A549 (cell line): Measurements from ENCODE around the gene CTRL. TPM values are rescaled to one million over a fixed set of nuclear protein-coding genes. Genes with fewer than 3 reads are reported as not detected.

Source experiments
- ATAC-seq, 2 experiments: fragments of 200-7000 bp in 1 of 2; fragments of >200 bp in 1 of 2; cut with Nextera tagmentation in 1 of 2; cut with Tn5 transposase in 1 of 2; 3 replicates each; pipeline versions ENCODE4 v1.8.0 to v1.9.1; 2018 to 2020; ENCODE audit warnings: mild to moderate bottlenecking in 1 of 2, moderate library complexity in 1 of 2
- CTCF ChIA-PET: fragments of 300-600 bp; sonication (Branson Sonifier 250); formaldehyde crosslinking; extraction: SDS; loops from one replicate; lab custom pipeline; 2021; ENCODE audit warnings: antibody characterized with exemption, inconsistent platforms; lab: Yijun Ruan, JAX
- POLR2A ChIA-PET: fragments of 350-600 bp; formaldehyde crosslinking; extraction: SDS; loops from one replicate; lab custom pipeline; 2021; ENCODE audit warnings: antibody characterized with exemption, inconsistent platforms; lab: Yijun Ruan, JAX
- DNase-seq, 2 experiments: peaks; one replicate each; pipeline versions ENCODE4 v3.0.0 to v3.0.0-alpha.2; 2011 to 2016; ENCODE audit warnings: low read depth in 1 of 2, low spot score in 1 of 2
- FAIRE-seq: peaks from 2 replicates; lab custom pipeline; 2011; peaks lifted over from hg19 to GRCh38; lab: Jason Lieb, UNC
- H3K27ac ChIP-seq, 2 experiments: fragments of >200 bp; sonication (Bioruptor Twin); formaldehyde crosslinking; 3 replicates each; pipeline ENCODE4 v1.5.1; 2016 to 2017
- H3K4me1 ChIP-seq: fragments of >200 bp; sonication (Bioruptor Twin); formaldehyde crosslinking; 3 replicates; pipeline ENCODE4 v1.6.1; 2016
- H3K4me2 ChIP-seq: fragments of >200 bp; sonication (Bioruptor Twin); formaldehyde crosslinking; 3 replicates; pipeline ENCODE4 v1.6.1; 2016
- H3K4me3 ChIP-seq: fragments of >200 bp; sonication (Bioruptor Twin); formaldehyde crosslinking; 3 replicates; pipeline ENCODE4 v1.5.1; 2016
- H3K9me3 ChIP-seq: fragments of >200 bp; sonication (Bioruptor Twin); formaldehyde crosslinking; 3 replicates; pipeline ENCODE4 v1.6.1; 2016
- BHLHE40 ChIP-seq: IDR thresholded peaks from 2 replicates; pipeline ENCODE4 v1.6.1; 2012; ENCODE audit warnings: low read depth, low read length, inconsistent platforms
- CHD4 ChIP-seq: fragments of 200-600 bp; sonication (generic); IDR thresholded peaks from 2 replicates; pipeline ENCODE4 v1.6.1; 2016; ENCODE audit warnings: antibody characterized with exemption, mild to moderate bottlenecking, borderline replicate concordance
- EHMT2 ChIP-seq: fragments of 200-600 bp; sonication (generic); IDR thresholded peaks from 2 replicates; pipeline ENCODE4 v1.6.1; 2016; ENCODE audit warnings: antibody characterized with exemption, low read depth, mild to moderate bottlenecking, moderate library complexity
- EP300 ChIP-seq, 2 experiments: fragments of >200 bp; sonication (Bioruptor Twin); formaldehyde crosslinking; IDR thresholded peaks; 2 replicates in 1 of 2; 3 replicates in 1 of 2; pipeline ENCODE4 v1.6.1; 2016 to 2017
- FOSL2 ChIP-seq, 2 experiments: fragments of 450-650 bp in 1 of 2; fragments of >200 bp in 1 of 2; sonication (Bioruptor Twin) in 1 of 2; formaldehyde crosslinking; IDR thresholded peaks; 2 replicates each; pipeline versions ENCODE4 v1.5.0 to v1.6.1; 2016 to 2020; ENCODE audit warnings: mild to moderate bottlenecking in 1 of 2, moderate library complexity in 1 of 2
- HDAC2 ChIP-seq: fragments of 200-600 bp; sonication (generic); IDR thresholded peaks from 2 replicates; pipeline ENCODE4 v1.6.1; 2016
- HEYL ChIP-seq: fragments of 250-450 bp; sonication (Bioruptor Pico); IDR thresholded peaks from 2 replicates; pipeline ENCODE4 v1.8.0; 2021; ENCODE audit warnings: mild to moderate bottlenecking, moderate library complexity
- HOXB5 ChIP-seq: fragments of 250-450 bp; sonication (Bioruptor Pico); IDR thresholded peaks from 2 replicates; pipeline ENCODE4 v1.5.0; 2020; ENCODE audit warnings: mild to moderate bottlenecking, moderate library complexity
- JUNB ChIP-seq: fragments of >200 bp; sonication (Bioruptor Twin); formaldehyde crosslinking; IDR thresholded peaks from 2 replicates; pipeline ENCODE4 v1.6.1; 2016
- KDM1A ChIP-seq: fragments of 200-600 bp; sonication (generic); IDR thresholded peaks from 2 replicates; pipeline ENCODE4 v1.6.1; 2016; ENCODE audit warnings: low read depth, mild to moderate bottlenecking
- MYC ChIP-seq: IDR thresholded peaks from 2 replicates; pipeline ENCODE4 v1.6.1; 2012; ENCODE audit warnings: mild to moderate bottlenecking, inconsistent platforms, low read length, improper control_type of control experiment, borderline replicate concordance
- NR3C1 ChIP-seq: fragments of >200 bp; sonication (Bioruptor Twin); formaldehyde crosslinking; IDR thresholded peaks from 3 replicates; pipeline ENCODE4 v1.6.1; 2017
- POLR2AphosphoS2 ChIP-seq: conservative IDR thresholded peaks from 2 replicates; pipeline ENCODE4 v1.6.1; 2012; ENCODE audit warnings: low read length, improper control_type of control experiment, inconsistent platforms
- RCOR1 ChIP-seq: fragments of 150-350 bp; IDR thresholded peaks from 2 replicates; pipeline ENCODE4 v1.6.1; 2014; ENCODE audit warnings: antibody characterized with exemption, low read length, low read depth
- RFX5 ChIP-seq: fragments of 450-650 bp; IDR thresholded peaks from 2 replicates; pipeline ENCODE4 v1.7.1; 2014; ENCODE audit warnings: antibody characterized with exemption, mild to moderate bottlenecking, moderate library complexity
- SREBF2 ChIP-seq: fragments of 450-650 bp; IDR thresholded peaks from 2 replicates; pipeline ENCODE4 v1.6.1; 2014; ENCODE audit warnings: mild to moderate bottlenecking, moderate library complexity
- TP53 ChIP-seq: fragments of 250-450 bp; sonication (Bioruptor Pico); IDR thresholded peaks from 2 replicates; pipeline ENCODE4 v1.5.0; 2021; ENCODE audit warnings: mild to moderate bottlenecking, moderate library complexity
- ZNF302 ChIP-seq: fragments of 250-450 bp; sonication (Bioruptor Pico); IDR thresholded peaks from 2 replicates; pipeline ENCODE4 v1.9.0; 2021; ENCODE audit warnings: inconsistent platforms, mild to moderate bottlenecking, moderate library complexity
- WGBS: methylation state at CpG from one replicate; pipeline ENCODE4 v1.1.6; 2017; ENCODE audit errors: missing lambda C conversion rate; 5-methylcytosine and 5-hydroxymethylcytosine counted together
- polyA plus RNA-seq, 4 experiments: library from polyadenylated mRNA; depleted of rRNA in 3 of 4; stranded (reverse); fragments of >200 nt; fragmentation: RNase III in 1 of 4; extraction: RNeasy Plus Mini Kit Qiagen cat#74134 plus additional on column Dnase treatment in 1 of 4; gene quantifications; 2 replicates in 3 of 4; 3 replicates in 1 of 4; pipeline ENCODE4 v1.2.3, GENCODE V29; 2011 to 2017
- TF ChIP-seq, protein P1 (sequence below): fragments of 250-450 bp; sonication (Bioruptor Pico); IDR thresholded peaks from 2 replicates; pipeline ENCODE4 v1.5.0; 2020; ENCODE audit warnings: low read depth, mild to moderate bottlenecking, moderate library complexity
- TF ChIP-seq, protein P2 (sequence below): fragments of 150-350 bp; IDR thresholded peaks from 2 replicates; pipeline ENCODE4 v1.6.1; 2014; ENCODE audit warnings: low read depth, mild to moderate bottlenecking, low read length
- TF ChIP-seq, protein P3 (sequence below): fragments of 200-600 bp; sonication (generic); IDR thresholded peaks from 2 replicates; pipeline ENCODE4 v1.6.1; 2016; ENCODE audit warnings: antibody characterized with exemption, mild to moderate bottlenecking, moderate library complexity
- TF ChIP-seq, protein P4 (sequence below): IDR thresholded peaks from 2 replicates; pipeline ENCODE4 v1.6.1; 2012; ENCODE audit warnings: low read depth, borderline replicate concordance

Gene CTRL
- polyA plus RNA-seq, 2 of the 4 experiments (the other 2 are of a cell fraction), result 0.92 to 3.6 TPM

DNA sequence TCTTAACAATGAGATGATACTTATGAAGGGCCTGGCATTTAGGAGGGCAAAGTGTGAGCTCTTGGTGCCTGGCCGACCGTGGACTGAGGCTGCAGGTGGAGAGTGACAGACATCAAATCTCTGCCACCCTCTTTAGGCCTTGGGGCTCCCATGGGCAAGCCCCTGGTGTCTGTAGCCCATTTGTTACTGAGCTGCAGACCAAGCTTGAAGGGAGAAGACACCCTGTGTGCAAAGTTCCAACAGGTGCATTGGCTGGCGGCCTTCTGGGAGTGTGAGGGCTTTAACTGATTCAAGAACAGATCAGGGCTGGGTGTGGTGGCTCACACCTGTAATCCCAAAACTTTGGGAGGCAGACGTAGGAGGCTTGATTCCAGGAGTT lies 789 bp upstream of the CTRL start:
- Histone ChIP-seq H3K27ac (no peak overlapping the region), H3K4me3 (no peak overlapping the region), H3K4me2 (no peak overlapping the region), H3K4me1 (peaks cover 16% of the 10 kb centered on the region; the same call in 2 of the 3 replicates), H3K9me3 (no peaks in the 10 kb centered on the region)
- ChIA-PET CTCF (interaction anchor here (0.6 to 22.2 kb wide), 10 partner anchors 10 to 439 kb away, joined by 3 to 370 read pairs (median 6); partner anchors contain the start of genes EDC4 and NRN1L), POLR2A (no interaction called here)
- WGBS, result 81% methylated on average over 4 of the region's 4 CpGs
- no peak for ATAC-seq
- TF ChIP-seq BHLHE40 (no peak), MYC (no peak), HEYL (CRISPR knock-in tag) (no peak), JUNB (no peak)
- TF ChIP-seq, protein P1, sequence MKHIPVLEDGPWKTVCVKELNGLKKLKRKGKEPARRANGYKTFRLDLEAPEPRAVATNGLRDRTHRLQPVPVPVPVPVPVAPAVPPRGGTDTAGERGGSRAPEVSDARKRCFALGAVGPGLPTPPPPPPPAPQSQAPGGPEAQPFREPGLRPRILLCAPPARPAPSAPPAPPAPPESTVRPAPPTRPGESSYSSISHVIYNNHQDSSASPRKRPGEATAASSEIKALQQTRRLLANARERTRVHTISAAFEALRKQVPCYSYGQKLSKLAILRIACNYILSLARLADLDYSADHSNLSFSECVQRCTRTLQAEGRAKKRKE (CRISPR knock-in tag), result no peak
- no peak for FAIRE-seq
- DNase-seq, result no peak

DNA sequence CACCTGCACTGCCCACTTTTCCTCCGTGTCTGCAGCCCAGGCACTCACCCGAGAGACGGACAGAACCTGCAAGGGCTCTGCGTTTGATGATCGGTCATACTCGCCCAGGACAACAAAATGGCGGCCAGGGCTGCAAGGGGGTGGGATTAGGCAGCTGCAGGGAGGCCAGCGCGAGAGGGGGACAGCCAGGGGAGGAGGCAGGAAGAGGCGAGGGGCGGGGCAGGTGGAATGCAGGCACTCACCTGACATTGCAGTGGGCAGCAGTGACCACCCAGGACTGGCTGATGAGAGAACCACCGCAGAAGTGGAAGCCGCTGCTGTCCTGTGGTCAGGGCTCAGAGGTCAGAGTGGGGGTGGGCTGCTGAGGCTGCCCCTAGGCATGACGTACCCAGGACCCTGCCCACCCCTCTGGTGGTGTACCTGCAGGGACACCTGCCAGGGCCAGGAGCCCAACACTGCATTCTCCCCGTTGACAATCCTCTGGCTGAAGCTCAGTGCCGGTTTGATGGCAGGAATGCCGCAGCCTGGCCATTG lies 917 bp downstream of the CTRL start:
- no peak for DNase-seq
- no peak overlapping the region for H3K4me3 ChIP-seq
- CTCF ChIA-PET, result interaction anchor here (0.9 to 22.2 kb wide), 9 partner anchors 11 to 449 kb away, joined by 3 to 370 read pairs (median 4); partner anchors contain the start of genes EDC4 and NRN1L
- 84% methylated on average over 8 of the region's 17 CpGs for WGBS
- H3K4me1 ChIP-seq, result peaks cover 9% of the 10 kb centered on the region; the same call in 1 of the 3 replicates
- no peaks in the 10 kb centered on the region for H3K9me3 ChIP-seq
- TF ChIP-seq NR3C1 (no peak), KDM1A (no peak), CHD4 (no peak), HDAC2 (no peak), TP53 (CRISPR knock-in tag) (no peak), RCOR1 (no peak), BHLHE40 (no peak), POLR2AphosphoS2 (no peak), FOSL2 (IDR thresholded peaks at IDR 0.05) (no peak), FOSL2 (CRISPR knock-in tag; IDR thresholded peaks at IDR 0.05) (no peak), HOXB5 (CRISPR knock-in tag) (no peak), ZNF302 (CRISPR knock-in tag) (no peak), EHMT2 (no peak), SREBF2 (no peak), RFX5 (no peak), HEYL (CRISPR knock-in tag) (no peak), EP300 (IDR thresholded peaks at IDR 0.05) (no peak)
- TF ChIP-seq, protein P2, sequence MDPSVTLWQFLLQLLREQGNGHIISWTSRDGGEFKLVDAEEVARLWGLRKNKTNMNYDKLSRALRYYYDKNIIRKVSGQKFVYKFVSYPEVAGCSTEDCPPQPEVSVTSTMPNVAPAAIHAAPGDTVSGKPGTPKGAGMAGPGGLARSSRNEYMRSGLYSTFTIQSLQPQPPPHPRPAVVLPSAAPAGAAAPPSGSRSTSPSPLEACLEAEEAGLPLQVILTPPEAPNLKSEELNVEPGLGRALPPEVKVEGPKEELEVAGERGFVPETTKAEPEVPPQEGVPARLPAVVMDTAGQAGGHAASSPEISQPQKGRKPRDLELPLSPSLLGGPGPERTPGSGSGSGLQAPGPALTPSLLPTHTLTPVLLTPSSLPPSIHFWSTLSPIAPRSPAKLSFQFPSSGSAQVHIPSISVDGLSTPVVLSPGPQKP, result no peak
- TF ChIP-seq, protein P3, sequence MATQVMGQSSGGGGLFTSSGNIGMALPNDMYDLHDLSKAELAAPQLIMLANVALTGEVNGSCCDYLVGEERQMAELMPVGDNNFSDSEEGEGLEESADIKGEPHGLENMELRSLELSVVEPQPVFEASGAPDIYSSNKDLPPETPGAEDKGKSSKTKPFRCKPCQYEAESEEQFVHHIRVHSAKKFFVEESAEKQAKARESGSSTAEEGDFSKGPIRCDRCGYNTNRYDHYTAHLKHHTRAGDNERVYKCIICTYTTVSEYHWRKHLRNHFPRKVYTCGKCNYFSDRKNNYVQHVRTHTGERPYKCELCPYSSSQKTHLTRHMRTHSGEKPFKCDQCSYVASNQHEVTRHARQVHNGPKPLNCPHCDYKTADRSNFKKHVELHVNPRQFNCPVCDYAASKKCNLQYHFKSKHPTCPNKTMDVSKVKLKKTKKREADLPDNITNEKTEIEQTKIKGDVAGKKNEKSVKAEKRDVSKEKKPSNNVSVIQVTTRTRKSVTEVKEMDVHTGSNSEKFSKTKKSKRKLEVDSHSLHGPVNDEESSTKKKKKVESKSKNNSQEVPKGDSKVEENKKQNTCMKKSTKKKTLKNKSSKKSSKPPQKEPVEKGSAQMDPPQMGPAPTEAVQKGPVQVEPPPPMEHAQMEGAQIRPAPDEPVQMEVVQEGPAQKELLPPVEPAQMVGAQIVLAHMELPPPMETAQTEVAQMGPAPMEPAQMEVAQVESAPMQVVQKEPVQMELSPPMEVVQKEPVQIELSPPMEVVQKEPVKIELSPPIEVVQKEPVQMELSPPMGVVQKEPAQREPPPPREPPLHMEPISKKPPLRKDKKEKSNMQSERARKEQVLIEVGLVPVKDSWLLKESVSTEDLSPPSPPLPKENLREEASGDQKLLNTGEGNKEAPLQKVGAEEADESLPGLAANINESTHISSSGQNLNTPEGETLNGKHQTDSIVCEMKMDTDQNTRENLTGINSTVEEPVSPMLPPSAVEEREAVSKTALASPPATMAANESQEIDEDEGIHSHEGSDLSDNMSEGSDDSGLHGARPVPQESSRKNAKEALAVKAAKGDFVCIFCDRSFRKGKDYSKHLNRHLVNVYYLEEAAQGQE, result no peak
- TF ChIP-seq, protein P4, sequence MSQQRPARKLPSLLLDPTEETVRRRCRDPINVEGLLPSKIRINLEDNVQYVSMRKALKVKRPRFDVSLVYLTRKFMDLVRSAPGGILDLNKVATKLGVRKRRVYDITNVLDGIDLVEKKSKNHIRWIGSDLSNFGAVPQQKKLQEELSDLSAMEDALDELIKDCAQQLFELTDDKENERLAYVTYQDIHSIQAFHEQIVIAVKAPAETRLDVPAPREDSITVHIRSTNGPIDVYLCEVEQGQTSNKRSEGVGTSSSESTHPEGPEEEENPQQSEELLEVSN, result no peak
- ATAC-seq, result no peak
- POLR2A ChIA-PET, result no interaction called here
- FAIRE-seq, result no peak
- no peak overlapping the region for H3K4me2 ChIP-seq
- H3K27ac ChIP-seq, result no peak overlapping the region
